HEK293T (cell line): ENCODE measurements around the gene AGFG1.

ENCODE experiments used
- CTBP1 ChIP-seq: fragments of 450-650 bp; IDR thresholded peaks from 2 replicates; pipeline ENCODE4 v1.6.1; 2016; ENCODE audit warnings: borderline replicate concordance
- FOXK2 ChIP-seq: fragments of 450-650 bp; IDR thresholded peaks from 2 replicates; pipeline ENCODE4 v1.6.1; 2016; ENCODE audit warnings: mild to moderate bottlenecking
- LEF1 ChIP-seq: fragments of 450-650 bp; IDR thresholded peaks from 2 replicates; pipeline ENCODE4 v1.6.1; 2017; ENCODE audit warnings: mild to moderate bottlenecking, borderline replicate concordance
- TF ChIP-seq, protein P1 (sequence below): fragments of 450-650 bp; IDR thresholded peaks from 2 replicates; pipeline ENCODE4 v1.6.1; 2016

GRCh38 chr2:227447606-227448005 is 24.4 kb upstream of the AGFG1 start:
- TF ChIP-seq LEF1 (no peak), FOXK2 (no peak), CTBP1 (no peak)
- TF ChIP-seq, protein P1, sequence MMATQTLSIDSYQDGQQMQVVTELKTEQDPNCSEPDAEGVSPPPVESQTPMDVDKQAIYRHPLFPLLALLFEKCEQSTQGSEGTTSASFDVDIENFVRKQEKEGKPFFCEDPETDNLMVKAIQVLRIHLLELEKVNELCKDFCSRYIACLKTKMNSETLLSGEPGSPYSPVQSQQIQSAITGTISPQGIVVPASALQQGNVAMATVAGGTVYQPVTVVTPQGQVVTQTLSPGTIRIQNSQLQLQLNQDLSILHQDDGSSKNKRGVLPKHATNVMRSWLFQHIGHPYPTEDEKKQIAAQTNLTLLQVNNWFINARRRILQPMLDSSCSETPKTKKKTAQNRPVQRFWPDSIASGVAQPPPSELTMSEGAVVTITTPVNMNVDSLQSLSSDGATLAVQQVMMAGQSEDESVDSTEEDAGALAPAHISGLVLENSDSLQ, result no peak
